Posterior vena cava (tissue), 2 donors: Measurements from ENCODE around the gene SIAH1. TPM values are rescaled to one million over a fixed set of nuclear protein-coding genes. Genes with fewer than 3 reads are reported as not detected.
"Not testable (repeated sequence)": the region's sequence is repeated elsewhere in the genome, so short reads cannot be mapped to it uniquely, and the experiment has no call there.

Experiments used
- DNase-seq: peaks from one replicate; pipeline ENCODE4 v3.0.0-alpha.2; 2020; ENCODE audit warnings: low spot score
- intact Hi-C, 2 donors: fragments of 100-400 bp; cut with DNase I; formaldehyde crosslinking; loops; one replicate each; pipeline versions ENCODE4 v1.14.1 to v1.14.2; 2022 to 2023
- total RNA-seq, 2 donors: library from RNA; stranded (reverse); fragmentation: NEBNext Ultra II Directional; extraction: Animal tissue kit (Norgen Biotek cat#: 25700); gene quantifications; one replicate each; pipeline ENCODE4 v1.2.1, GENCODE V29; 2021
- donor health status: DM: yes; HTN: yes; CAD: no.
- donor health status: DM: yes; HTN: yes; CAD: no.

The SIAH1 gene
- total RNA-seq, 2 donors from 2014 or later: 25.6 to 27.0 TPM

GRCh38 chr16:48370668-48371392, 14.4 kb downstream of the SIAH1 start:
- intact Hi-C loops, DNase-seq: not testable (repeated sequence)

DNA sequence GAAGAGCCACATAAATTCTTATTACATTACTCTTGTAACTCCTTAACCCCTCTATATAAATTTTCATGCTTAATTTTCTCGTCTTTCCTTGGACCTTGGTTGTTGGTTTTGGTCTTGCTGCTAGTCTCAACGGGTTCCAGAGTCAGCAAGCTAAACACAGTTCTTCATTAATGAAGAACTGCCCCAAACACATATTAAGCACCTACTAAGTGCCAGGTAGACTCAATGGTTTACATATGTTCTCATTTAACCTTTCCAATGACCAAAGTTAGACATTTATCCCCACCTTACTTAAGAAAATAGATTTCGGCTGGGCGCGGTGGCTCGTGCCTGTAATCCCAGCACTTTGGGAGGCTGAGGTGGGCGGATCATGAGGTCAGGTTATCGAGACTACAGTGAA, 15.0 kb downstream of the SIAH1 start:
- DNase-seq: no peak
- intact Hi-C loops: no loop called here

DNA sequence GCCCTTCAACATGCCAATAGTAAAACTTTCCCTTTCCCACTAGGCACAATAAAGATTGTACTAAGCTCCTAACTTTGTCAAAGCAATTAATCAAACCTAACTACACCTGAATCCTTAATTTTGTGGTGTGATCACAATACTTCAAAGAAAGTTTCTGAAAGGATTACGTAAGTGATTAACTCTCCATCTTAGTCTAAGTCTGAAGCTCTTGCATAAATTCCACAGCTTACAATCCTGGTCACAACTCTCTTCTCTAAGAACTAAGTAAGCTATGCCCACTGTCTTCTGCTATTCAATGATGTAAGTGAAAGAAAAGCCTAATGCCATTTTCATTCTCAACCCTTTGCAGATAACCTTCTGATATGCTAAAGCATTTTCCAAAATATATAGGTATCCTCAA, 15.4 kb downstream of the SIAH1 start:
- intact Hi-C loops: loop anchor here in 1 of 2 donors (10.0 kb wide), 1 partner anchor 255 kb away; no protein-coding TSS in a partner anchor

GRCh38 chr16:48367441-48368049, 17.7 kb downstream of the SIAH1 start:
- DNase-seq: no peak
- intact Hi-C loops: loop anchor here in 1 of 2 donors (10.0 kb wide), 1 partner anchor 257 kb away; no protein-coding TSS in a partner anchor

More for the DNA sequence above, 15.4 kb downstream of the SIAH1 start:
- no peak for DNase-seq

GRCh38 chr16:48366165-48367093, 18.8 kb downstream of the SIAH1 start:
- intact Hi-C loops: loop anchor here in 1 of 2 donors (10.0 kb wide), 1 partner anchor 258 kb away; no protein-coding TSS in a partner anchor
- no peak for DNase-seq

GRCh38 chr16:48365601-48366164, 19.5 kb downstream of the SIAH1 start:
- intact Hi-C loops: loop anchor here in 1 of 2 donors (10.0 kb wide), 1 partner anchor 259 kb away; no protein-coding TSS in a partner anchor

GRCh38 chr16:48365025-48365600, 20.1 kb downstream of the SIAH1 start:
- intact Hi-C loops: loop anchor here in 1 of 2 donors (10.0 kb wide), 1 partner anchor 260 kb away; no protein-coding TSS in a partner anchor
- no peak for DNase-seq

More at GRCh38 chr16:48365601-48366164, 19.5 kb downstream of the SIAH1 start:
- peak; percentile 97 for DNase-seq

DNA sequence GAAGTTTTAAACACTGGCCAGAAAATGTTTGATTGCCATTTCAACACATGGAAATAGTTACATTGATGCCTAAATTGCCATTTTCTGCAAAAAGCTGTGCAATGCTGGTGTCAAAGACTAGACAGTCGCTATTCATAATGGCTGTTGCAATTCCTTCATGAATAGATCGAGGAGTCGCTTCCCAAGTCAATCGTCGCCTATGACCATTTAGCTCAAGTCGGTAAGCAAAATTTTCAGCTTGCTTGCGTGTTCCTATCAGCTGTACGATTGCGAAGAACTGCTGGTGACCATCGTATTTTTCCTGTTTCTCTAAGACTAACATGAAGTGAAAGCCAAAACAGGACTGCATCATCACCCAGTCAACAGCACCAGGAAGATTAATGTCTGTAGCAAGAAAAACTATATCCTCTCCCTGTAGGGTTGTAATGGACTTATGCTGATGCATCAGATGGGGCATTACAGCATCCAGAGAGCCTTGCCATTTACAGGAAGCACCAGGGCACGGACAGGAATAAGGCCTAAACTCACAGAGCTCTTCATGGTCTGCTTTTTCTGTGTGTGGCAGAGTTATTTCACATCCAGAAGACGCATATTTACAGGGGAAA, 23.6 kb downstream of the SIAH1 start:
- intact Hi-C loops: loop anchor here in 1 of 2 donors (10.0 kb wide), 1 partner anchor 263 kb away; no protein-coding TSS in a partner anchor
- DNase-seq: no peak

GRCh38 chr16:48361012-48361411, 24.2 kb downstream of the SIAH1 start:
- intact Hi-C loops: loop anchor here in 1 of 2 donors (10.0 kb wide), 1 partner anchor 264 kb away; no protein-coding TSS in a partner anchor

GRCh38 chr16:48359983-48360382, 25.2 kb downstream of the SIAH1 start:
- intact Hi-C loops: loop anchor here (10.0 kb wide), 1 partner anchor 265 kb away; no protein-coding TSS in a partner anchor
- DNase-seq: no peak

More at GRCh38 chr16:48361012-48361411, 24.2 kb downstream of the SIAH1 start:
- DNase-seq: no peak

DNA sequence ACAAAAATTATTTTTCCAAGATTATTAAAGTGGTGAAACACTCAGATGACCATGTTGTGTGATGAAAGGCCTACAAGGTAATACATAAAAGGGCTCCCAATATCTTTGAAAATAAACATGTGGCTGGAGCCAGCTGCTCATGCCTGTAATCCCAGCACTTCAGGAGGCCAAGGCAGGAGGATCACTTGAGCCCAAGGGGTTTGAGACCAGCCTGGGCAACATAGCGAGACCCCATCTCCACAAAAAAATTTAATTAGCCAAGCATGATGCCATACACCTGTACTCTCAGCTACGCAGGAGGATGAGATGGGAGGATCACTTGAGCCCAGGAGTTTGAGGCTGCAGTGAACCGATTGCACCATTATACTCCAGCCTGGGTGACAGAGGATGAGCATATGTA, 26.8 kb downstream of the SIAH1 start:
- intact Hi-C loops: loop anchor here in 1 of 2 donors (10.0 kb wide), 1 partner anchor 266 kb away; no protein-coding TSS in a partner anchor
- DNase-seq: no peak

- intact Hi-C loops: loop anchor here in 1 of 2 donors (10.0 kb wide), 1 partner anchor 268 kb away; no protein-coding TSS in a partner anchor
- no peak for DNase-seq
Observed at GRCh38 chr16:48356633-48357376, 28.4 kb downstream of the SIAH1 start.

GRCh38 chr16:48354877-48355855, 30.0 kb downstream of the SIAH1 start:
- intact Hi-C loops: loop anchor here (5.0 to 10.0 kb wide), 2 partner anchors 182 to 270 kb away; no protein-coding TSS in a partner anchor
- DNase-seq: no peak

DNA sequence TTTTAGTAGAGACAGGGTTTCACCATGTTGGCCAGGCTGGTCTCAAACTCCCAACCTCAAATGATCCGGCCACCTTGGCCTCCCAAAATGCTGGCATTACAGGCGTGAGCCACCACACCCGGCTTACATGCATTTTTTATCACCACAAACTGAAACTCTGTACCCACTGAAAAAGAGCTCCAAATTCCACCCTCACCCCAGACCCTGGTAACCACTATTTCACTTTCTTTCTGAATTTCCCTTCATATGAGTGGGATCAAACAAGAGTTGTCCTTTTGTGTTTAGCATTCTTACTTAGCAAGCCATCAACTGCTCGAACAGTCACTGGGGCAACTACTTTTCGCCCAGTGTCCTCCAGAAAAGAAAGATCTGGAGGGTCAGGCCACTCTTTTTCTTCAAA, 30.8 kb downstream of the SIAH1 start:
- intact Hi-C loops: loop anchor here (5.0 to 10.0 kb wide), 2 partner anchors 183 to 270 kb away; no protein-coding TSS in a partner anchor
- DNase-seq: not testable (repeated sequence)

DNA sequence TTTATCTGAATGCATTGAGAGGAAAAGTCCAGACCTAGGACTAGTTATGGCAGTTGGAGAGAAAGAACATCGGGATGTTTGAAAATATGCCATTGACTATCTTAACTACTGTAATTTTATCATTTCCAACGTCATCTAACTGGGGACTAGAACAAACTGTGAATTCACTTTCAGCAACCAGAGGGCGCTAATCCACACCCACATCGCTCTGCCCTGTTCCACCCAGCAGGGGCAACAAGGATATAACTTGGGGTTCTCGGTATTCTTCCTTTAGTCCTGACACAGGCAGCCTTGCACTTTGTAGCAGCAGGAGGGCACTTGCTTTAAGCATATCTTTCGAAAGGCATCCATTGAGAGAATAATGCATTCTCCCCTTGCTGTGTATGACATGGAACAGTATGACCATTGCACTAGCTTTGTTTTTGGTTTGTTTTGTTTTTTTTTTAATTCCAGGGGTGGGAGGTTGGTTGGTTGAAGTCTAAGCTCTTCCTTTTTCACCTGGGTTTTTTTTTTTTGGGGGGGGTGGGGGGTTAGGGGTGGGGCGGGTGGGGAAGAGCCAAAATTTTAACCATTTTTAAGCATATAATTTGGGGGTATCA, 31.5 kb downstream of the SIAH1 start:
- no peak for DNase-seq
- intact Hi-C loops: loop anchor here (2.0 to 10.0 kb wide), 3 partner anchors 23 to 271 kb away; no protein-coding TSS in a partner anchor
